HepG2 (cell line): ENCODE measurements around the gene PLCB1.

ENCODE experiments used
- CHD2 ChIP-seq: IDR thresholded peaks from 2 replicates; pipeline ENCODE4 v1.6.1; 2011; ENCODE audit warnings: low read depth, low read length, improper control_type of control experiment
- FOSL2 ChIP-seq: sonication (generic); formaldehyde crosslinking; IDR thresholded peaks from 2 replicates; pipeline ENCODE4 v1.4.0; 2020; ENCODE audit warnings: missing genetic modification reagents
- MAZ ChIP-seq, 2 experiments: sonication (generic) in 1 of 2; formaldehyde crosslinking in 1 of 2; IDR thresholded peaks; 2 replicates each; pipeline versions ENCODE4 v1.5.0 to v1.6.1; 2012 to 2020; ENCODE audit warnings: low read depth in 2 of 2, mild to moderate bottlenecking in 2 of 2, borderline replicate concordance in 1 of 2, improper control_type of control experiment in 1 of 2, low read length in 1 of 2, missing genetic modification reagents in 1 of 2, moderate library complexity in 1 of 2
- MYNN ChIP-seq: sonication (generic); formaldehyde crosslinking; IDR thresholded peaks from 2 replicates; pipeline ENCODE4 v1.4.0; 2020; ENCODE audit warnings: mild to moderate bottlenecking, low read depth, missing genetic modification reagents
- TF ChIP-seq, protein P1 (sequence below): sonication (generic); formaldehyde crosslinking; IDR thresholded peaks from 2 replicates; pipeline ENCODE4 v1.5.0; 2020; ENCODE audit warnings: mild to moderate bottlenecking, missing genetic modification reagents

DNA sequence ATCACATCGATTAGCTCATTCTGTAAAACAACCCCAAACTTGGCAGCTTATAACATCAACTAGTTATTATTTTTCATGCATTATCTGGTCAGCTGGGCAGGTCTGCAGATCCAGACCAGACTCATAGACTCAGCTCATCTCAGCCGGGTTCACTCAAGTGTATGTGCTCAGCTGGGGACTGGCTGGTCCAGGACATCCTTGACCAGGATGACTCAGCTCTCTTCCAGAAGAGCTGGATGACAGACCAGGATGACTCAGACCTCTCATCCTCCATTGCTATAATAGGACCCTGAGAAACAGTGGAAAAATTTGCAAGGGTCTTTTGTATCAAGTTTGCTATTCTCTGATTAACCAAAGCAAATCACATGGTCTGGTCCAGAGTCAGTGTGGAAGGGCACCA is 624.3 kb downstream of the PLCB1 start:
- peak; percentile 91 for TF ChIP-seq FOSL2 (CRISPR knock-in tag)
- no peak for TF ChIP-seq CHD2
- TF ChIP-seq MYNN (CRISPR knock-in tag) = no peak
- TF ChIP-seq MAZ (IDR thresholded peaks at IDR 0.05; ENCODE audit: borderline replicate concordance, low read depth, low read length) = no peak
- TF ChIP-seq MAZ (CRISPR knock-in tag; IDR thresholded peaks at IDR 0.05; ENCODE audit: low read depth) = no peak
- TF ChIP-seq, protein P1, sequence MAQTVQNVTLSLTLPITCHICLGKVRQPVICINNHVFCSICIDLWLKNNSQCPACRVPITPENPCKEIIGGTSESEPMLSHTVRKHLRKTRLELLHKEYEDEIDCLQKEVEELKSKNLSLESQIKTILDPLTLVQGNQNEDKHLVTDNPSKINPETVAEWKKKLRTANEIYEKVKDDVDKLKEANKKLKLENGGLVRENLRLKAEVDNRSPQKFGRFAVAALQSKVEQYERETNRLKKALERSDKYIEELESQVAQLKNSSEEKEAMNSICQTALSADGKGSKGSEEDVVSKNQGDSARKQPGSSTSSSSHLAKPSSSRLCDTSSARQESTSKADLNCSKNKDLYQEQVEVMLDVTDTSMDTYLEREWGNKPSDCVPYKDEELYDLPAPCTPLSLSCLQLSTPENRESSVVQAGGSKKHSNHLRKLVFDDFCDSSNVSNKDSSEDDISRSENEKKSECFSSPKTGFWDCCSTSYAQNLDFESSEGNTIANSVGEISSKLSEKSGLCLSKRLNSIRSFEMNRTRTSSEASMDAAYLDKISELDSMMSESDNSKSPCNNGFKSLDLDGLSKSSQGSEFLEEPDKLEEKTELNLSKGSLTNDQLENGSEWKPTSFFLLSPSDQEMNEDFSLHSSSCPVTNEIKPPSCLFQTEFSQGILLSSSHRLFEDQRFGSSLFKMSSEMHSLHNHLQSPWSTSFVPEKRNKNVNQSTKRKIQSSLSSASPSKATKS (CRISPR knock-in tag) = no peak
